Neuronal stem cell (in vitro differentiated cells): ENCODE data around the gene TUSC2.

ENCODE experiments used
- DNase-seq: peaks from one replicate; pipeline ENCODE4 v3.0.0-alpha.2; 2013; ENCODE audit warnings: low spot score
- H2AFZ ChIP-seq: one replicate; pipeline ENCODE4 v1.6.1; 2013; ENCODE audit warnings: mild to moderate bottlenecking, low read length, inconsistent platforms
- H2AK5ac ChIP-seq: 2 replicates; pipeline ENCODE4 v1.6.1; 2013; ENCODE audit warnings: low read depth, mild to moderate bottlenecking, inconsistent platforms, low read length, moderate library complexity, mixed read lengths
- H2BK120ac ChIP-seq: 2 replicates; pipeline ENCODE4 v1.6.1; 2013; ENCODE audit warnings: low read depth, mild to moderate bottlenecking, inconsistent platforms, low read length, moderate library complexity, mixed read lengths
- H2BK12ac ChIP-seq: one replicate; pipeline ENCODE4 v1.6.1; 2013; ENCODE audit warnings: low read length, inconsistent platforms
- H2BK15ac ChIP-seq: 2 replicates; pipeline ENCODE4 v1.6.1; 2013; ENCODE audit warnings: mild to moderate bottlenecking, low read length, inconsistent platforms, mixed read lengths
- H2BK5ac ChIP-seq: one replicate; pipeline ENCODE4 v1.6.1; 2013; ENCODE audit warnings: inconsistent platforms, mild to moderate bottlenecking, low read length, moderate library complexity
- H3K14ac ChIP-seq: one replicate; pipeline ENCODE4 v1.6.1; 2013; ENCODE audit warnings: low read length, inconsistent platforms
- H3K18ac ChIP-seq: 2 replicates; pipeline ENCODE4 v1.6.1; 2013; ENCODE audit warnings: low read length, inconsistent platforms
- H3K23ac ChIP-seq: 2 replicates; pipeline ENCODE4 v1.6.1; 2013; ENCODE audit warnings: low read depth, mild to moderate bottlenecking, mixed read lengths, low read length, inconsistent platforms; ENCODE audit not compliant: poor library complexity
- H3K27ac ChIP-seq: replicated peaks from 3 replicates; pipeline ENCODE4 v1.5.1; 2013; ENCODE audit warnings: low read length, inconsistent platforms
- H3K27me3 ChIP-seq, 3 experiments: 2 replicates each; pipeline ENCODE4 v1.6.1; 2013; ENCODE audit warnings: low read length in 3 of 3, mild to moderate bottlenecking in 2 of 3, inconsistent platforms in 1 of 3, low read depth in 1 of 3, mixed read lengths in 1 of 3, moderate library complexity in 1 of 3; ENCODE audit not compliant: control insufficient read depth in 3 of 3, insufficient read depth in 3 of 3
- H3K36me3 ChIP-seq, 2 donors: replicated peaks in 1 of 2; 2 replicates each; pipeline ENCODE4 v1.6.1; 2013; ENCODE audit warnings: low read length in 2 of 2; ENCODE audit not compliant: control insufficient read depth in 2 of 2, insufficient read depth in 2 of 2
- H3K4ac ChIP-seq: 2 replicates; pipeline ENCODE4 v1.6.1; 2013; ENCODE audit warnings: inconsistent platforms, mild to moderate bottlenecking, low read length, moderate library complexity
- H3K4me1 ChIP-seq, 2 donors: 1 replicate in 1 of 2; 2 replicates in 1 of 2; pipeline ENCODE4 v1.6.1; 2013; ENCODE audit warnings: low read length in 2 of 2, low read depth in 1 of 2; ENCODE audit not compliant: control insufficient read depth in 2 of 2, insufficient read depth in 1 of 2
- H3K4me2 ChIP-seq: one replicate; pipeline ENCODE4 v1.6.1; 2013; ENCODE audit warnings: mild to moderate bottlenecking, low read length, inconsistent platforms; ENCODE audit not compliant: insufficient read depth, poor library complexity, severe bottlenecking
- H3K4me3 ChIP-seq, 2 donors: 2 replicates each; pipeline ENCODE4 v1.5.1; 2013; ENCODE audit warnings: low read length in 2 of 2, mild to moderate bottlenecking in 2 of 2, inconsistent platforms in 1 of 2, moderate library complexity in 1 of 2
- H3K79me1 ChIP-seq: one replicate; pipeline ENCODE4 v1.6.1; 2013; ENCODE audit warnings: low read depth, mild to moderate bottlenecking, inconsistent platforms, low read length, moderate library complexity
- H3K9ac ChIP-seq: one replicate; pipeline ENCODE4 v1.6.1; 2013; ENCODE audit warnings: mild to moderate bottlenecking, low read depth, low read length, inconsistent platforms; ENCODE audit not compliant: poor library complexity
- H3K9me3 ChIP-seq, 2 donors: replicated peaks in 1 of 2; 2 replicates each; pipeline versions ENCODE3 to v1.6.1; 2013; ENCODE audit warnings: low read length in 2 of 2, mild to moderate bottlenecking in 2 of 2, inconsistent platforms in 1 of 2, low read depth in 1 of 2, mixed read lengths in 1 of 2, moderate library complexity in 1 of 2; ENCODE audit not compliant: control insufficient read depth in 2 of 2, insufficient read depth in 1 of 2
- H4K8ac ChIP-seq: one replicate; pipeline ENCODE4 v1.6.1; 2013; ENCODE audit warnings: low read depth, mild to moderate bottlenecking, inconsistent platforms, low read length, moderate library complexity
- H4K91ac ChIP-seq: one replicate; pipeline ENCODE4 v1.6.1; 2013; ENCODE audit warnings: low read length, low read depth, mild to moderate bottlenecking, inconsistent platforms; ENCODE audit not compliant: poor library complexity
- WGBS, 2 donors: extraction: QIAGEN DNeasy Blood & Tissue Kit; methylation state at CpG; one replicate each; pipeline ENCODE4 v1.1.7; 2013; ENCODE audit warnings: missing lambda C conversion rate in 2 of 2, mixed read lengths in 1 of 2; ENCODE audit not compliant: insufficient read length in 2 of 2, insufficient replicate concordance in 1 of 2; ENCODE audit errors: extremely low coverage in 2 of 2; 5-methylcytosine and 5-hydroxymethylcytosine counted together

The TUSC2 gene

GRCh38 chr3:50373146-50374051, 45.4 kb upstream of the TUSC2 start:
- no peak for DNase-seq
- no CpG with 5 or more reads among the region's 12 CpGs for WGBS, 2 donors

DNA sequence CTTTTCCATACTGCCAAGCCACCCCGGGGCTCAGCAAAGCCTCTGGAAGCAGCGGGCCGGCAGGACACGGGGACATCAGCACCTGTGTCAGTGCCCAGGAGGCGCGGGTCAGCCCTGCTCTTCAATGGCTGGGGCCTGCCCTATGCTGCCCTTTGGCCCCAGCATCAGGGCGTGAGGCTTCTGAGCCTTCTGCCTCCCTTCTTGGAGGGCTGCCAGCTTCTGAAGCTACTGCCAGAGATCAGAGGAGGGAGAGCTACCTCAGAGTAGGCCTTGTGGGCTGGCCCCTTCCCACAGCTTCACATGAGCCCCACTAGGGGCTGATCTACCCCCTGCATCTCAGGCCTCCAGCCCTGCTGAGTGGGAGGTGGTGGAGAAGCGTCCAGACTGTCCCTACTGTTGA, 44.3 kb upstream of the TUSC2 start:
- Histone ChIP-seq H3K9me3 (peaks cover 0 to 2% of the 10 kb centered on the region in 2 donors), H3K79me1 (peaks cover 3% of the 10 kb centered on the region), H3K36me3 (peaks cover 0 to 1% of the 10 kb centered on the region in 2 donors), H2AFZ (no peak overlapping the region), H2AK5ac (peak overlapping the region; percentile 42), H3K4ac (peak overlapping the region; percentile 84), H3K23ac (no peak overlapping the region), H2BK12ac (peak overlapping the region; percentile 99), H2BK5ac (peak overlapping the region; percentile 99), H2BK120ac (no peak overlapping the region), H3K14ac (no peak overlapping the region), H4K91ac (no peak overlapping the region), H3K4me2 (no peak overlapping the region), H3K27ac (peak overlapping the region; percentile 42), H3K9ac (peak overlapping the region; percentile 70), H3K18ac (peak overlapping the region; percentile 96), H2BK15ac (peak overlapping the region; percentile 98), H3K27me3 (peaks cover 0 to 25% (median 0%) of the 10 kb centered on the region in 3 experiments), H3K4me3 (no peak overlapping the region), H4K8ac (no peak overlapping the region), H3K4me1 (peaks cover 35 to 39% of the 10 kb centered on the region in 2 donors)
- DNase-seq = no peak
- WGBS, 2 donors = no CpG with 5 or more reads among the region's 8 CpGs

More at GRCh38 chr3:50373146-50374051, 45.4 kb upstream of the TUSC2 start:
- H3K14ac ChIP-seq = peak overlapping the region; percentile 78
- H3K18ac ChIP-seq = peak overlapping the region; percentile 95
- no peak overlapping the region for H3K23ac ChIP-seq
- no peak overlapping the region for H2BK15ac ChIP-seq
- H3K4ac ChIP-seq = no peak overlapping the region
- peak overlapping the region; percentile 18 for H2BK12ac ChIP-seq
- H3K9me3 ChIP-seq = peaks cover 0 to 2% of the 10 kb centered on the region in 2 donors
- H3K4me2 ChIP-seq = no peak overlapping the region
- no peak overlapping the region for H2BK120ac ChIP-seq
- H3K4me3 ChIP-seq = no peak overlapping the region
- H2AFZ ChIP-seq = no peak overlapping the region
- peaks cover 0 to 3% of the 10 kb centered on the region in 2 donors for H3K36me3 ChIP-seq
- H3K79me1 ChIP-seq = peaks cover 4% of the 10 kb centered on the region
- H3K9ac ChIP-seq = no peak overlapping the region
- H2BK5ac ChIP-seq = no peak overlapping the region
- H3K27me3 ChIP-seq = peaks cover 0 to 20% (median 0%) of the 10 kb centered on the region in 3 experiments
- H4K91ac ChIP-seq = no peak overlapping the region
- H4K8ac ChIP-seq = peak overlapping the region; percentile 78
- H3K4me1 ChIP-seq = peaks cover 35 to 39% of the 10 kb centered on the region in 2 donors
- peak overlapping the region; percentile 95 for H2AK5ac ChIP-seq
- peak overlapping the region; percentile 61 for H3K27ac ChIP-seq

- peak overlapping the region; percentile 42 for H2AK5ac ChIP-seq
- peaks cover 0 to 2% of the 10 kb centered on the region in 2 donors for H3K9me3 ChIP-seq
- peak overlapping the region; percentile 98 for H2BK15ac ChIP-seq
- H4K8ac ChIP-seq = no peak overlapping the region
- no peak overlapping the region for H3K4me3 ChIP-seq
- H3K23ac ChIP-seq = no peak overlapping the region
- H3K4me1 ChIP-seq = peaks cover 35 to 39% of the 10 kb centered on the region in 2 donors
- H3K4me2 ChIP-seq = no peak overlapping the region
- WGBS, 2 donors = no CpG with 5 or more reads among the region's 3 CpGs
- H3K9ac ChIP-seq = no peak overlapping the region
- H3K36me3 ChIP-seq = peaks cover 0 to 1% of the 10 kb centered on the region in 2 donors
- H4K91ac ChIP-seq = no peak overlapping the region
- H2BK5ac ChIP-seq = peak overlapping the region; percentile 7
- peaks cover 3% of the 10 kb centered on the region for H3K79me1 ChIP-seq
- H3K14ac ChIP-seq = no peak overlapping the region
- no peak overlapping the region for H3K18ac ChIP-seq
- no peak overlapping the region for H2BK120ac ChIP-seq
- no peak overlapping the region for H3K27ac ChIP-seq
- H2AFZ ChIP-seq = peak overlapping the region; percentile 16
- H2BK12ac ChIP-seq = no peak overlapping the region
- H3K27me3 ChIP-seq = peaks cover 0 to 37% (median 2%) of the 10 kb centered on the region in 3 experiments
- H3K4ac ChIP-seq = no peak overlapping the region
- no peak for DNase-seq
Measured at GRCh38 chr3:50371133-50371685, 43.2 kb upstream of the TUSC2 start.

DNA sequence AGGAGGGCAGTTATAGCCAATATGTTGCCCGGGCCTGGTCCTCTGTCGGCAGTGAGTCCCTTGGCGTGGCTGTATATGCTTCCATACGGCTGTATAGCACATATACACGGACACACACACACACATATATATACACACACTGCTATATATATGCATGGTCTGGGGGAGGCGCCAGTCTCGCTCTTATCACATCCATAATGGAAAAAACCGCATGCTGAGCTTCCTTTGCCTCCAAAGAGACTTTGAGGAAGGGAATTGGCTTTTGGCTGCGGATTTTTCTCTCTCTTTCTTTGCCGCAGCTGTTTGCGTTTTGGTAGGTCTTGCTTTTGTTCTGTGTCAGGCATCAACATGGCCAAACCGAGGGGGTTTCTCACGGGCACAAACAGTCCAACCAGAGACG, 42.6 kb upstream of the TUSC2 start:
- Histone ChIP-seq H3K79me1 (no peaks in the 10 kb centered on the region), H2BK12ac (no peak overlapping the region), H2AFZ (peak overlapping the region; percentile 16), H2BK15ac (peak overlapping the region; percentile 65), H3K14ac (no peak overlapping the region), H3K4ac (no peak overlapping the region), H3K4me2 (no peak overlapping the region), H4K8ac (no peak overlapping the region), H3K27ac (no peak overlapping the region), H3K18ac (peak overlapping the region; percentile 29), H3K9me3 (no peaks in the 10 kb centered on the region), H3K23ac (no peak overlapping the region), H2BK5ac (peak overlapping the region; percentile 7), H2BK120ac (no peak overlapping the region), H3K4me1 (peaks cover 35 to 39% of the 10 kb centered on the region in 2 donors), H3K27me3 (peaks cover 0 to 43% (median 7%) of the 10 kb centered on the region in 3 experiments), H2AK5ac (peak overlapping the region; percentile 91), H3K9ac (peak overlapping the region; percentile 18), H3K4me3 (no peak overlapping the region), H3K36me3 (no peaks in the 10 kb centered on the region), H4K91ac (no peak overlapping the region)
- no CpG with 5 or more reads among the region's 14 CpGs for WGBS, 2 donors
- no peak for DNase-seq
